K562 treated with DMSO at 1 percent for 48 hours (cell line): Measurements from ENCODE around the gene LCE1B. TPM values are rescaled to one million over a fixed set of nuclear protein-coding genes. Genes with fewer than 3 reads are reported as not detected.

ENCODE experiments used
- total RNA-seq: library from RNA; unstranded; fragments of 300-600 nt; gene quantifications from 2 replicates; pipeline ENCODE4 v1.2.3, GENCODE V29; 2022; ENCODE audit warnings: low replicate concordance; ENCODE audit errors: extremely low read depth

Gene LCE1B, protein sequence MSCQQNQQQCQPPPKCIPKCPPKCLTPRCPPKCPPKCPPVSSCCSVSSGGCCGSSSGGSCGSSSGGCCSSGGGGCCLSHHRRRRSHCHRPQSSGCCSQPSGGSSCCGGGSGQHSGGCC
- total RNA-seq = not detected in 2 replicates

DNA sequence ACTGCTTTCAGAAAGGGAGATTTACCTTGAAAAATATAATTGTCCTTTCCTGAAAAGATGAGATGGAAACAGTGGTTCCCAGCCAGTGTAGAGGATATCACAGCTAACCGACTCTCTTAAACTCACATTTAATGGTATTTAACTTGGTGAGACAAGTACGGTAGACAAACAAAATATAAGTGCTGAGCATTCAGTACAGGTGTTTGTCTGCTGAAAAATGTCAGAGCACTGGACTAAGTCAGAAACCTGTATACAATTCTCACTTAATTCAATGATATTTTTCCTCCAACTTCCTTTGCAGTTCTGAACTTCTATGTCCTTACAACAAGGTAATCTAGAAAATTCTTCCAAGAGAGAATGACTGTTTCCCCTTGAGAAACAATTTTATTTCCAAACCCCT lies at the start of gene LCE1B:
TSS of gene LCE1B (plus strand) at position 301 of the 400 bp plus-strand sequence. CDS start 476 bp downstream, outside the sequence.

DNA sequence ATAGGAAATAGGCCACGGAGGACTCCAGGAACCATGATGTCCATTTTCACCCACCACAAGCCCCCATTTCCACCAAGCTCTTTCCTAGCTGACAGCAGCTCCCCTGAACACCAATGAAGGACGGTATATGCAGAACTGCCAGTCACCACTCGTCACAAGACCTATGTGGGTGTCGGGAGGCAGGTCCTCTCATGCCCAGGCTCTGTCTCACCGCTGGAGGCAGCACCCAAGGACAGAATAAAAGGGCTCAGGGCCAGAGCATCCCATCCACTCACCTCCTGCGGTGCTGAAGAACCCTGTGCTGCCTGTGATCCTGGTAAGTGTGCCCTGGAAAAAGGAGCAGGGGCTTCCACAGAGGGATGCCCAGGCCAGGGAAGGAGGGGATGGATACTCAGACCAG lies 36.9 kb upstream of the LCE1B start, which contains the start of gene LCE1F:
TSS of gene LCE1F (plus strand) at position 266 of the 400 bp plus-strand sequence. CDS start 1,232 bp downstream, outside the sequence.

DNA sequence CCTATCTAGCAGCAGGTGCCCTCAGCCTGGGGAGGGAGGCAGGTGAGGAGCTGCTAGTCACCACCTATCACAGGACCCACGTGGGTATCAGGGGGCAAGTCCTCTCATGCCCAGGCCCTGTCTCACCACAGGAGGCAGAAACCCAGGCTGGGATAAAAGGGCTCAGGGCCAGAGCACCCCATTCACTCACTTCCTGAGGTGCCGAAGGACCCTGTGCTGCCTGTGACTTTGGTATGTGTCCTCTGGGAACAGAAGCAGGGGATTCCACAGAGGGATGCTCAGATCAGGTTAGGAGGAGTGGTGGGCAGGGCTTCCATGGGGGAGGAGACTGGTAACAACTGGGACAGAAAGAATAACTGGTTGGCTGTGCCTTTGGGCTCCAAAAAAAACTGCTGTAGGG lies 25.7 kb upstream of the LCE1B start, which contains the start of gene LCE1E:
TSS of gene LCE1E (plus strand) at position 181 of the 400 bp plus-strand sequence. CDS start 1,043 bp downstream, outside the sequence.

DNA sequence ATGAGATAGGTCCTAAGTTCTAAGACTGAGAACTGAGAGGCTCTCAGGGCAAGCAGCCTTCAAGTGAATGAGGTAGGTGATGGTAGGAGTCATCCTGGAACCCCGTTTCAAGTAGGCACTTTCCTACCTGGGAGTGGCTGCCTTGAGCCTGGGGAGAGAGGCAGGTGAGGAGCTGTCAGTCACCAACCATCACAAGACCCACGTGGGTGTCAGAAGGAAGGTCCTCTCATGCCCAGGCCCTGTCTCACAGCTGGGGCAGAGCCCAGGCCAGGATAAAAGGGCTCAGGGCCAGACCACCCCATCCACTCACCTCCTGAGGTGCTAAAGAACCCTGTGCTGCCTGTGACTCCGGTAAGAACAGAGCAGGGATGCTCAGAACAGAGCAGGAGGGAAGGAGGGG lies 15.3 kb upstream of the LCE1B start, which contains the start of gene LCE1D:
TSS of gene LCE1D (plus strand) at position 301 of the 400 bp plus-strand sequence. CDS start 1,074 bp downstream, outside the sequence.

DNA sequence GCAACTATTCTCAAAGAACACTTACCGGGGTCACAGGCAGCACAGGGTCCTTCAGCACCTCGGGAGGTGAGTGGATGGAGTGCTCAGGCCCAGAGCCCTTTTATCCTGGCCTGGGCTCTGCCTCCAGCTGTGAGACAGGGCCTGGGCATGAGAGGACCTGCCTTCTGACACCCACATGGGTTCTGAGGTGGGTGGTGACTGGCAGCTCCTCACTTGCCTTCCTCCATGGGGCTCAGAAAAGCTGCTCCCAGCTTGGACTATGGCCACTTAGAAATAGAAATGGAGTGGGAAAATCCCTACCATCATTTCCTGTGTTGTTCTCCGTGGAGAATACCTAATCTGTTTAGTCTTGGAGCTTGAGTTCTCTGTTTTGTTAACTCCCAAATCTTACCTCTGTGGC lies 5.2 kb upstream of the LCE1B start, which contains the start of gene LCE1C:
TSS of gene LCE1C (minus strand) at position 76 of the 400 bp plus-strand sequence. CDS start 1,173 bp downstream, outside the sequence.

DNA sequence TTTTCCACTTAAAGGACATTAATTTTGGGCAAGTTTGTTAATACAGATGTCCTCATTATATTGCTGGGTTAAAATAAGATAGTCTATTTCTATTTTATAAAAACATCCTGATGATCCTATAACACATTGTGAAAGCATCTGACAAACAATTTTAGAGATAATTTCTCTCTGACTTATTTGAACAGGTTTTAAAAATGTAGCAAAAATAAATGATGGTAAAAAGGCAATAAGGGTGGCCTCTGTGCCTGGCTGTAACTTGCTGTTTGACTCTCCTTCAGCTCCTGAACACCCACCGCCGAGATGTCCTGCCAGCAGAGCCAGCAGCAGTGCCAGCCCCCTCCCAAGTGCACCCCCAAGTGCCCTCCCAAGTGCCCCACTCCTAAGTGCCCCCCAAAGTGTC lies 15.4 kb downstream of the LCE1B start, which contains the start of gene LCE1A:
TSS of gene LCE1A (plus strand) at position 301 of the 400 bp plus-strand sequence. CDS start at position 301, 0 bp downstream.

DNA sequence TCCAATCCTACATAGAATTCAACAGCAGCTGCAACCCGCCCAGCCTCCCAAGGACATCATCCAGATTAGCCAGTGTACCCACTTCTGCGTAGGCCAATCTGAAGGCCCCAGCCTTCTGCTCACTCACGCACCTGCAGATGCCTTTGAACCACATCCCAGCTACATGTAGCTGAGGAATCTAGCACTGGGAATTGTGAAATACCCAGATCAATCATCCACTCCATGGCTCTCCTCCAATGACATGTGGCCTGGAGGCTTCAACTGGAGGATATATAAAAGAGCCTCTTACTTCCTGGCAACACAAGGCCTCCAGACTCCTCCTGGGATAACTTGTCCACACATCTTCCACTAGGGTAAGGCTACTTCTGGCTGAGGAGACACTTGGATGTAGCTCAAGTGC lies 30.8 kb downstream of the LCE1B start, which contains the start of gene LCE6A:
TSS of gene LCE6A (plus strand) at position 301 of the 400 bp plus-strand sequence. CDS start 665 bp downstream, outside the sequence.

DNA sequence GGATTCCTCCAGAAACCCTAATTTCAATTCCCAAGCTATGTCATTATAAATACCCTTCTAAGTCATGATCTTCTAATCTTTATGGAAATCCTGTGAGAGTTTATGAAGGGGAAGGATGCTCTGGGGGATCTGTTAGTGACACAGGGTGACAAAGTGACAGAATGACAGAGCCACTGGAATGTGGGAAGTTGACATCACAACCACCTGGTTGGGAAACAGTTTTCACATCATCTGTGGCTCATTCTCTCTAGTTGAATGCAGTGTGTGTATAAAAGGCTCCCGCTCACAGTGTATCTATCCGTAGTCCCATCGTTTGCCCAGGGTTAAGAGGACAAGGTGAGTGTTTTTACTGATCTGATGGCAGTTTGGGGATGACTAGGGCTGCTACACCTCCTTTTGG lies 47.9 kb downstream of the LCE1B start, which contains the start of gene LCE7A:
TSS of gene LCE7A (plus strand) at position 301 of the 400 bp plus-strand sequence. CDS start 702 bp downstream, outside the sequence.

Other genes with a start within 250 kb of the LCE1B start
- gene LCE3E, start 245.2 kb upstream of the LCE1B start, total RNA-seq = not detected in 2 replicates
- gene LCE3D, start 231.5 kb upstream of the LCE1B start, total RNA-seq = not detected in 2 replicates
- not detected in 2 replicates for gene LCE3C, start 211.7 kb upstream of the LCE1B start, total RNA-seq
- gene LCE3B, start 198.2 kb upstream of the LCE1B start, total RNA-seq = not detected in 2 replicates
- not detected in 2 replicates for gene LCE3A, start 188.9 kb upstream of the LCE1B start, total RNA-seq
- not detected in 2 replicates for gene LCE2D, start 148.6 kb upstream of the LCE1B start, total RNA-seq
- not detected in 2 replicates for gene LCE2C, start 136.7 kb upstream of the LCE1B start, total RNA-seq
- gene LCE2B, start 125.8 kb upstream of the LCE1B start, total RNA-seq = not detected in 2 replicates
- not detected in 2 replicates for gene LCE2A, start 113.6 kb upstream of the LCE1B start, total RNA-seq
- gene LCE4A, start 103.8 kb upstream of the LCE1B start, total RNA-seq = not detected in 2 replicates
- not detected in 2 replicates for gene KPRP, start 53.9 kb upstream of the LCE1B start, total RNA-seq
- not detected in 2 replicates for gene LCE1F, start 36.8 kb upstream of the LCE1B start, total RNA-seq
- not detected in 2 replicates for gene LCE1E, start 25.7 kb upstream of the LCE1B start, total RNA-seq
- not detected in 2 replicates for gene LCE1D, start 15.2 kb upstream of the LCE1B start, total RNA-seq
- not detected in 2 replicates for gene LCE1C, start 5.3 kb upstream of the LCE1B start, total RNA-seq
- not detected in 2 replicates for gene LCE1A, start 15.5 kb downstream of the LCE1B start, total RNA-seq
- gene LCE6A, start 30.9 kb downstream of the LCE1B start, total RNA-seq = not detected in 2 replicates
- gene LCE7A, start 48.0 kb downstream of the LCE1B start, total RNA-seq = not detected in 2 replicates
- gene SMCP, start 66.4 kb downstream of the LCE1B start, total RNA-seq = not detected in 2 replicates
- gene IVL, start 96.6 kb downstream of the LCE1B start, total RNA-seq = not detected in 2 replicates
- not detected in 2 replicates for gene SPRR5, start 135.2 kb downstream of the LCE1B start, total RNA-seq
- not detected in 2 replicates for gene SPRR4, start 158.7 kb downstream of the LCE1B start, total RNA-seq
- gene SPRR1A, start 172.1 kb downstream of the LCE1B start, total RNA-seq = not detected in 2 replicates
- not detected in 2 replicates for gene SPRR3, start 189.8 kb downstream of the LCE1B start, total RNA-seq
- gene SPRR1B, start 219.2 kb downstream of the LCE1B start, total RNA-seq = not detected in 2 replicates
- gene SPRR2D, start 229.1 kb downstream of the LCE1B start, total RNA-seq = not detected in 2 replicates
- not detected in 2 replicates for gene SPRR2A, start 245.5 kb downstream of the LCE1B start, total RNA-seq